ENCODE measurements around the gene IFI44. TPM values are rescaled to one million over a fixed set of nuclear protein-coding genes. Genes with fewer than 3 reads are reported as not detected.

Gene IFI44
- total RNA-seq, 2 experiments from 2014 or later, result not detected

DNA sequence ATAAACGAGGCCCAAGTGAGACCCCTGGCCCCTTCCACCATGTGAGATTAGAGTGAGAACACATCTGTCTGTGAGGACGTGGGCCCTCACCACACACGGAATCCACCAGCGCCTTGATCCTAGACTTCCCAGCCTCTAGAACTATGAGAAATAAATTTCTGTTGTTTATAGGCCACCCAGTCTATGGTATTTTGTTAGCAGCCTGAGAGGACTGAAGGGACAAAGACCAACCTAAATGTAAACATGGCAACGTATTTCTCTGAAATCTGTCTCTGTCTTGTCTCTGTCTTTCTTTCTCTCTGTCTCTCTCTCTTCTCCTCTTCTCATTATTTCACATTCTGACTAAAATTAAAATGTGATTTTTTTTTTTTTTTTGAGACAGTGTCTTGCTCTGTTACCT lies 45.0 kb upstream of the IFI44 start:
- intact Hi-C loops (cut with micrococcal nuclease; ENCODE audit: unreplicated experiment), result loop anchor here (5.0 kb wide), 2 partner anchors 457 to 472 kb away; no protein-coding TSS in a partner anchor
- Histone ChIP-seq H3K4me2 (ENCODE audit: low read length) (no peak overlapping the region), H3K27ac (ENCODE audit: low read depth, low read length, poor library complexity, severe bottlenecking) (no peak overlapping the region), H3K9me2 (ENCODE audit: insufficient read depth, low read length) (no peaks in the 10 kb centered on the region), H3K36me3 (ENCODE audit: insufficient read depth, low read length) (no peaks in the 10 kb centered on the region), H3K79me2 (ENCODE audit: insufficient read depth, low read depth, low read length) (no peaks in the 10 kb centered on the region), H3K4me3 (ENCODE audit: low read depth, low read length, poor library complexity, severe bottlenecking) (no peak overlapping the region), H4K20me1 (ENCODE audit: insufficient read depth, low read length) (no peaks in the 10 kb centered on the region), H3K9me3 (ENCODE audit: low read length) (no peaks in the 10 kb centered on the region), H3K4me1 (ENCODE audit: insufficient read depth, low read length, poor library complexity, severe bottlenecking) (no peaks in the 10 kb centered on the region), H2AFZ (ENCODE audit: low read length) (no peak overlapping the region)
- ChIA-PET POLR2A (interaction anchor here (0.7 kb wide), 1 partner anchor 243 kb away, joined by 3 read pairs; no protein-coding TSS in a partner anchor), CTCF (ENCODE audit: unreplicated experiment) (no interaction called here)
- TF ChIP-seq CTCF (conservative IDR thresholded peaks at IDR 0.05; ENCODE audit: low read length) (no peak), EZH2phosphoT487 (IDR thresholded peaks at IDR 0.05; ENCODE audit: borderline replicate concordance, low read depth, low read length) (no peak)
- no peak for DNase-seq (ENCODE audit: low spot score)
- no TSS peak for BruUV-seq (replicated peaks)

DNA sequence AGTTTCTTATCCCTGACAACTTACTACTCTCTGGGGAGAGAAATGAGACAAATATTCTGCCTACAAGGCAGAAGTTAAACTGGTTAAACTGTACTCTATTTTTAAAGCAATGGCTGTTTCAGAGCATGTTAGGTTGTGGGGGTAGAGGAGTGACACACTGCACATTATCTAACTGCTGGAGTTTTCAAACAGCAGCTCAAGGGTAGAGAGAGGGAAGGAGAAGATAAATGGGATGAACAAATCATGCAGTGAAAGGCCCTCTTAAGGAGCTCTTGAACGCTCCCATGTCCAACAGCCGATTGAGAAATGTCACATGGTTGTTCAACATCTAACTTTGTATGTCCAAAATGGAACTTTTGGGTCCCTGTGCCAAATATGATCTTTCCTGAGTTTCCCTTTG lies 43.4 kb upstream of the IFI44 start:
- Histone ChIP-seq H3K36me3 (ENCODE audit: insufficient read depth, low read length) (no peaks in the 10 kb centered on the region), H3K27ac (ENCODE audit: low read depth, low read length, poor library complexity, severe bottlenecking) (no peak overlapping the region), H3K9me2 (ENCODE audit: insufficient read depth, low read length) (no peaks in the 10 kb centered on the region), H3K9me3 (ENCODE audit: low read length) (no peaks in the 10 kb centered on the region), H3K4me1 (ENCODE audit: insufficient read depth, low read length, poor library complexity, severe bottlenecking) (no peaks in the 10 kb centered on the region), H4K20me1 (ENCODE audit: insufficient read depth, low read length) (no peaks in the 10 kb centered on the region), H2AFZ (ENCODE audit: low read length) (no peak overlapping the region), H3K4me2 (ENCODE audit: low read length) (no peak overlapping the region), H3K79me2 (ENCODE audit: insufficient read depth, low read depth, low read length) (no peaks in the 10 kb centered on the region), H3K4me3 (ENCODE audit: low read depth, low read length, poor library complexity, severe bottlenecking) (no peak overlapping the region)
- no peak for DNase-seq (ENCODE audit: low spot score)
- no TSS peak for BruUV-seq (replicated peaks)
- intact Hi-C loops (cut with micrococcal nuclease; ENCODE audit: unreplicated experiment), result loop anchor here (5.0 kb wide), 2 partner anchors 459 to 474 kb away; no protein-coding TSS in a partner anchor
- CTCF ChIA-PET (ENCODE audit: unreplicated experiment), result no interaction called here
- TF ChIP-seq CTCF (conservative IDR thresholded peaks at IDR 0.05; ENCODE audit: low read length) (no peak), EZH2phosphoT487 (IDR thresholded peaks at IDR 0.05; ENCODE audit: borderline replicate concordance, low read depth, low read length) (no peak)
- POLR2A ChIA-PET, result interaction anchor here (0.7 kb wide), 1 partner anchor 1017 kb away, joined by 5 read pairs; no protein-coding TSS in a partner anchor

- Histone ChIP-seq H3K9me3 (ENCODE audit: low read length) (no peaks in the 10 kb centered on the region), H2AFZ (ENCODE audit: low read length) (no peak overlapping the region), H3K4me1 (ENCODE audit: insufficient read depth, low read length, poor library complexity, severe bottlenecking) (no peaks in the 10 kb centered on the region), H3K9me2 (ENCODE audit: insufficient read depth, low read length) (no peaks in the 10 kb centered on the region), H4K20me1 (ENCODE audit: insufficient read depth, low read length) (no peaks in the 10 kb centered on the region), H3K27ac (ENCODE audit: low read depth, low read length, poor library complexity, severe bottlenecking) (no peak overlapping the region), H3K79me2 (ENCODE audit: insufficient read depth, low read depth, low read length) (no peaks in the 10 kb centered on the region), H3K36me3 (ENCODE audit: insufficient read depth, low read length) (no peaks in the 10 kb centered on the region), H3K4me2 (ENCODE audit: low read length) (no peak overlapping the region), H3K4me3 (ENCODE audit: low read depth, low read length, poor library complexity, severe bottlenecking) (no peak overlapping the region)
- ChIA-PET POLR2A (no interaction called here), CTCF (ENCODE audit: unreplicated experiment) (no interaction called here)
- no peak for TF ChIP-seq EZH2phosphoT487 (IDR thresholded peaks at IDR 0.05; ENCODE audit: borderline replicate concordance, low read depth, low read length)
- peak; percentile 76 for TF ChIP-seq CTCF (conservative IDR thresholded peaks at IDR 0.05; ENCODE audit: low read length)
- BruUV-seq (replicated peaks), result no TSS peak
- intact Hi-C loops (cut with micrococcal nuclease; ENCODE audit: unreplicated experiment), result loop anchor here (5.0 kb wide), 2 partner anchors 460 to 475 kb away; no protein-coding TSS in a partner anchor
- peak; percentile 3 for DNase-seq (ENCODE audit: low spot score)
Measured at GRCh38 chr1:78607334-78607927, 42.2 kb upstream of the IFI44 start.

Data from OCI-LY7 (cell line).